WTC11 (cell line): ENCODE results near the gene MGAT4C. TPM values are rescaled to one million over a fixed set of nuclear protein-coding genes. Genes with fewer than 3 reads are reported as not detected.

Experiments
- ATAC-seq: fragments of 200-7000 bp; cut with Tn5 transposase; 2 replicates; pipeline ENCODE4 v1.10.0; 2021; ENCODE audit warnings: mild to moderate bottlenecking, moderate library complexity
- CTCF ChIA-PET: fragments of 300-600 bp; sonication (Branson Sonifier 250); formaldehyde crosslinking; loops from one replicate; lab custom pipeline; 2021; ENCODE audit warnings: antibody characterized with exemption; lab: Charles Lee
- POLR2A ChIA-PET: fragments of 350-600 bp; sonication (Branson Sonifier 250); formaldehyde crosslinking; loops from one replicate; lab custom pipeline; 2021; ENCODE audit warnings: antibody characterized with exemption; lab: Charles Lee
- DNase-seq: peaks from one replicate; pipeline ENCODE4 v3.0.0; 2021; ENCODE audit warnings: low spot score
- H3K27ac Mint-ChIP-seq: 2 replicates; pipeline ENCODE4 v1.8.0; 2021; ENCODE audit warnings: mixed read lengths
- H3K27me3 Mint-ChIP-seq: 2 replicates; pipeline ENCODE4 v1.8.0; 2021; ENCODE audit warnings: low read depth, mild to moderate bottlenecking, moderate library complexity, mixed read lengths
- H3K36me3 Mint-ChIP-seq: 2 replicates; pipeline ENCODE4 v1.8.0; 2021; ENCODE audit warnings: mixed read lengths
- H3K4me1 Mint-ChIP-seq: 2 replicates; pipeline ENCODE4 v1.8.0; 2022; ENCODE audit warnings: mixed read lengths
- H3K4me3 Mint-ChIP-seq: 2 replicates; pipeline ENCODE4 v1.8.0; 2021; ENCODE audit warnings: mild to moderate bottlenecking, moderate library complexity, mixed read lengths
- H3K9me3 Mint-ChIP-seq: 2 replicates; pipeline ENCODE4 v1.8.0; 2021; ENCODE audit warnings: mixed read lengths
- CBFB ChIP-seq: sonication (generic); formaldehyde crosslinking; IDR thresholded peaks from 2 replicates; pipeline ENCODE4 v1.8.1; 2022; ENCODE audit warnings: mild to moderate bottlenecking, low read depth, missing genetic modification reagents
- ETV6 ChIP-seq: sonication (generic); formaldehyde crosslinking; IDR thresholded peaks from 2 replicates; pipeline ENCODE4 v1.8.1; 2022; ENCODE audit warnings: mild to moderate bottlenecking, missing genetic modification reagents
- FOXP1 ChIP-seq: sonication (generic); formaldehyde crosslinking; IDR thresholded peaks from 2 replicates; pipeline ENCODE4 v1.8.0; 2022; ENCODE audit warnings: missing genetic modification reagents, mild to moderate bottlenecking, moderate library complexity, borderline replicate concordance
- GRHL2 ChIP-seq: fragments of 250-450 bp; sonication (Bioruptor Pico); IDR thresholded peaks from 2 replicates; pipeline ENCODE4 v1.8.0; 2022; ENCODE audit warnings: mild to moderate bottlenecking, moderate library complexity; ENCODE audit not compliant: insufficient replicate concordance, severe bottlenecking
- GTF2I ChIP-seq: fragments of 250-450 bp; sonication (Bioruptor Pico); conservative IDR thresholded peaks from 2 replicates; pipeline ENCODE4 v1.4.0; 2021; ENCODE audit warnings: mild to moderate bottlenecking
- NR3C1 ChIP-seq: sonication (generic); formaldehyde crosslinking; conservative IDR thresholded peaks from 2 replicates; pipeline ENCODE4 v1.8.1; 2023; ENCODE audit warnings: low read depth, mild to moderate bottlenecking, missing genetic modification reagents
- OVOL2 ChIP-seq: fragments of 250-450 bp; sonication (Bioruptor Pico); IDR thresholded peaks from 2 replicates; pipeline ENCODE4 v1.9.0; 2021; ENCODE audit warnings: mild to moderate bottlenecking, borderline replicate concordance
- RELA ChIP-seq: sonication (generic); formaldehyde crosslinking; IDR thresholded peaks from 2 replicates; pipeline ENCODE4 v1.8.1; 2022; ENCODE audit warnings: missing genetic modification reagents, mild to moderate bottlenecking, borderline replicate concordance
- RORB ChIP-seq: fragments of 250-450 bp; sonication (Bioruptor Pico); IDR thresholded peaks from 2 replicates; pipeline ENCODE4 v1.9.0; 2021; ENCODE audit warnings: mild to moderate bottlenecking
- SMAD4 ChIP-seq: sonication (generic); formaldehyde crosslinking; IDR thresholded peaks from 2 replicates; pipeline ENCODE4 v1.8.0; 2022; ENCODE audit warnings: mild to moderate bottlenecking, missing genetic modification reagents
- SP1 ChIP-seq: sonication (generic); formaldehyde crosslinking; conservative IDR thresholded peaks from 2 replicates; pipeline ENCODE4 v1.8.1; 2022; ENCODE audit warnings: missing genetic modification reagents
- TEAD1 ChIP-seq: sonication (generic); formaldehyde crosslinking; IDR thresholded peaks from 2 replicates; pipeline ENCODE4 v1.8.0; 2022; ENCODE audit warnings: mild to moderate bottlenecking, missing genetic modification reagents
- ZNF121 ChIP-seq: sonication (generic); formaldehyde crosslinking; IDR thresholded peaks from 2 replicates; pipeline ENCODE4 v1.8.0; 2023; ENCODE audit warnings: missing genetic modification reagents
- ZNF138 ChIP-seq: sonication (generic); formaldehyde crosslinking; conservative IDR thresholded peaks from 2 replicates; pipeline ENCODE4 v1.8.1; 2022; ENCODE audit warnings: mild to moderate bottlenecking, moderate library complexity, missing genetic modification reagents
- total RNA-seq: library from RNA; stranded (reverse); gene quantifications from 3 replicates; pipeline ENCODE4 v1.2.3, GENCODE V29; 2021
- TF ChIP-seq, protein P1 (sequence below): fragments of 200-600 bp; IDR thresholded peaks from 2 replicates; pipeline ENCODE4 v1.8.0; 2022; ENCODE audit warnings: antibody characterized with exemption
- TF ChIP-seq, protein P2 (sequence below): sonication (generic); formaldehyde crosslinking; conservative IDR thresholded peaks from 2 replicates; pipeline ENCODE4 v1.8.1; 2022; ENCODE audit warnings: mild to moderate bottlenecking, missing genetic modification reagents
- TF ChIP-seq, protein P3 (sequence below): fragments of 250-450 bp; sonication (Bioruptor Pico); IDR thresholded peaks from 2 replicates; pipeline ENCODE4 v1.9.0; 2021; ENCODE audit warnings: moderate library complexity, mild to moderate bottlenecking, inconsistent platforms, borderline replicate concordance
- TF ChIP-seq, protein P4 (sequence below): sonication (generic); formaldehyde crosslinking; IDR thresholded peaks from 2 replicates; pipeline ENCODE4 v1.8.1; 2022; ENCODE audit warnings: missing genetic modification reagents, borderline replicate concordance

The MGAT4C gene
- total RNA-seq, 1 experiment from 2014 or later: 4.8 TPM

DNA sequence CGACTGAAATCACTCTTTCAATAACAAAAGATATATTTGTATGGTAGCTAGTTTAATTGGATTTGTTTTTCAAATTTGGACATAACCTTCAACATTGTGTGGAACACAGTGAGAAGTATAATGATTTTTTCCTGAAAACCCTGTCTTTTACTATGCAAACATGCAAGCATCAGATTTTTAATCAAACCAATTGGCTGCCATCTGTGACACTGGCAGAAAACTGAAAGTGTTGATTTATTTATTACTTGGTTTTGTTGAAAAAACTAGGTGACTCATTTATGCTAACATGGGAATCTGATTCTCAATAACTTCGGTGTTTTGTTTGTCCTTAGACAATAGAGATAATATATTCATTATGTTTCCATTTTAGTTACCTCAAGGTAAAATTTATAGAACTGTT lies 300.1 kb downstream of the MGAT4C start:
- TF ChIP-seq CBFB (CRISPR knock-in tag) (no peak), GTF2I (CRISPR knock-in tag) (no peak)
- TF ChIP-seq, all 79 proteins: peak for 0
- Mint-ChIP-seq H3K36me3 (no peaks in the 10 kb centered on the region), H3K4me1 (peaks cover 30% of the 10 kb centered on the region), H3K27me3 (no peaks in the 10 kb centered on the region), H3K27ac (peak overlapping the region; percentile 16; the same call in 1 of the 2 replicates), H3K9me3 (no peaks in the 10 kb centered on the region), H3K4me3 (no peak overlapping the region)
- POLR2A ChIA-PET: no interaction called here
- ATAC-seq (no peak), DNase-seq (no peak)
- CTCF ChIA-PET: no interaction called here

DNA sequence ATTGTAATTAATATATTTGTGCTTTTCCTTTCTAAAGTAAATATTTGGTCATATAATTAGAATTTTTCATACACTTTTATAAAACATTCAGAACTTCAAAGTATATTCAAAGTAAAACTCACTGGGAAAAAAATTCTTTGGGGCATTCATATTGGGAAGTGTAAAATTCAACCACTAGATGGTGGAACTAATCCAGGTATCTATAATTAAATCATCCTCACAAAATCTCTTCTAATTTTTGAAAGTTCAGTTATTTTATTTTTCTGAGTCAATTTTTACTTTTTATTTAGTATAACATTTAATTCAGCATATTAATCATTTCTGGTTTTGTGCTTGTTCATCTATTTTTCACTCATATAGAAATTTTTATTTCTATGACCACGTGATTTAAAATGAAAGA lies 301.1 kb downstream of the MGAT4C start:
- no peak for DNase-seq
- ChIA-PET CTCF (no interaction called here), POLR2A (no interaction called here)
- H3K27ac Mint-ChIP-seq: no peak overlapping the region
- TF ChIP-seq, protein P1, sequence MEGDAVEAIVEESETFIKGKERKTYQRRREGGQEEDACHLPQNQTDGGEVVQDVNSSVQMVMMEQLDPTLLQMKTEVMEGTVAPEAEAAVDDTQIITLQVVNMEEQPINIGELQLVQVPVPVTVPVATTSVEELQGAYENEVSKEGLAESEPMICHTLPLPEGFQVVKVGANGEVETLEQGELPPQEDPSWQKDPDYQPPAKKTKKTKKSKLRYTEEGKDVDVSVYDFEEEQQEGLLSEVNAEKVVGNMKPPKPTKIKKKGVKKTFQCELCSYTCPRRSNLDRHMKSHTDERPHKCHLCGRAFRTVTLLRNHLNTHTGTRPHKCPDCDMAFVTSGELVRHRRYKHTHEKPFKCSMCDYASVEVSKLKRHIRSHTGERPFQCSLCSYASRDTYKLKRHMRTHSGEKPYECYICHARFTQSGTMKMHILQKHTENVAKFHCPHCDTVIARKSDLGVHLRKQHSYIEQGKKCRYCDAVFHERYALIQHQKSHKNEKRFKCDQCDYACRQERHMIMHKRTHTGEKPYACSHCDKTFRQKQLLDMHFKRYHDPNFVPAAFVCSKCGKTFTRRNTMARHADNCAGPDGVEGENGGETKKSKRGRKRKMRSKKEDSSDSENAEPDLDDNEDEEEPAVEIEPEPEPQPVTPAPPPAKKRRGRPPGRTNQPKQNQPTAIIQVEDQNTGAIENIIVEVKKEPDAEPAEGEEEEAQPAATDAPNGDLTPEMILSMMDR: 0 out of 2 replicates have a peak, but pooled peaks have one; percentile 9
- TF ChIP-seq ZNF138 (CRISPR knock-in tag) (no peak), RELA (CRISPR knock-in tag) (no peak)
- H3K4me3 Mint-ChIP-seq: no peak overlapping the region
- no peaks in the 10 kb centered on the region for H3K36me3 Mint-ChIP-seq
- no peak for ATAC-seq
- peaks cover 39% of the 10 kb centered on the region for H3K4me1 Mint-ChIP-seq
- H3K9me3 Mint-ChIP-seq: no peaks in the 10 kb centered on the region
- H3K27me3 Mint-ChIP-seq: no peaks in the 10 kb centered on the region

DNA sequence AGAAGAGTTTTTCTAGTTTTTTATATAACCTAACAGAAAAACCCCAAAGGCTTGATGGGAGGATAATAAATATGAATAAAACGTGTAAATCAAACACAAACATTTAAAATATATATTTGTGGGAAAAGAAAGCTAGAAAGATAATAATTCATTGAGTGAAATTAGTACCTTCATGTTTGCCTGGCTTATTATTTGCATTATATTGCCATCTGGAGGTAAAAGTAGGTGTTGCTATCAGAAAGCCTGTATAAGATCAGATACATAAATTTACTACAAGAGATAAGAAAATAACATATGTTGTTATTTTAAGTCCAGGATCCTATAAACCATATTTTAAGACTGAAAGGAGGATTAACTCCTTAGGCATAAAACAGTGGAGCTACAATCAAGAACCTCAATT lies 304.4 kb downstream of the MGAT4C start:
- no peak for TF ChIP-seq TEAD1 (CRISPR knock-in tag)
- TF ChIP-seq, protein P1: peak; percentile 44; the same call in 1 of the 2 replicates
- TF ChIP-seq, all 79 proteins: peak for 1
- DNase-seq: no peak
- Mint-ChIP-seq H3K4me3 (no peak overlapping the region), H3K9me3 (peaks cover 5% of the 10 kb centered on the region), H3K4me1 (peaks cover 72% of the 10 kb centered on the region), H3K27me3 (no peaks in the 10 kb centered on the region), H3K36me3 (peaks cover 5% of the 10 kb centered on the region), H3K27ac (no peak overlapping the region)
- ChIA-PET POLR2A (no interaction called here), CTCF (interaction anchor here (0.7 to 3.2 kb wide), 8 partner anchors 10 to 521 kb away, joined by 3 to 28 read pairs (median 8); no protein-coding TSS in a partner anchor)
- no peak for ATAC-seq

DNA sequence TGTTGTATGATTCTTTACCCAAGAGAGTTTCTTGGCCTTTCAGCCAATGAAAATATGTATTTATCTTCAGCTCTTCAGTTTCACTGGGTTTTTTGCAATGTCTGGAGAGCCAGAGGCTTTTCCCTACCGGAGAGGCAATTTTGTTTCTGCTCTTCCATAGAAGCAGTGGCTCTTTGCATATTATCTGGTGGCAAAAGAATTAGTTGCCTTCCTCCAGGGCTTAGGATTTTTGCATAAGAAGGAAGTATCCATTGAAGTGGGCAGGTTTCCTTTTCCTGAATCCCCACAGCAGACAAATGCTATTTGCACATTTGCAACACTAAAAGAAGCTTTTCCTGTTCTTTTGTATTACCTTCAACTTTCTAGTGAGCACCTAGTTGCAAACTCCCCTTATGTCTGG lies 306.9 kb downstream of the MGAT4C start:
- ChIA-PET POLR2A (no interaction called here), CTCF (interaction anchor here (0.7 to 2.1 kb wide), 4 partner anchors 12 to 481 kb away, joined by 3 to 17 read pairs (median 7); no protein-coding TSS in a partner anchor)
- Mint-ChIP-seq H3K9me3 (peaks cover 16% of the 10 kb centered on the region), H3K27me3 (no peaks in the 10 kb centered on the region), H3K36me3 (peaks cover 18% of the 10 kb centered on the region), H3K4me3 (peak overlapping the region; percentile 33), H3K4me1 (peaks cover 85% of the 10 kb centered on the region), H3K27ac (peak overlapping the region; percentile 99)
- peak; percentile 87 for ATAC-seq
- DNase-seq: no peak
- TF ChIP-seq OVOL2 (CRISPR knock-in tag): no peak
- peak; percentile 91 for TF ChIP-seq ETV6 (CRISPR knock-in tag)
- TF ChIP-seq GRHL2 (CRISPR knock-in tag): no peak
- no peak for TF ChIP-seq SMAD4
- TF ChIP-seq, protein P2, sequence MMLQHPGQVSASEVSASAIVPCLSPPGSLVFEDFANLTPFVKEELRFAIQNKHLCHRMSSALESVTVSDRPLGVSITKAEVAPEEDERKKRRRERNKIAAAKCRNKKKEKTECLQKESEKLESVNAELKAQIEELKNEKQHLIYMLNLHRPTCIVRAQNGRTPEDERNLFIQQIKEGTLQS (CRISPR knock-in tag): no peak
- TF ChIP-seq, protein P3, sequence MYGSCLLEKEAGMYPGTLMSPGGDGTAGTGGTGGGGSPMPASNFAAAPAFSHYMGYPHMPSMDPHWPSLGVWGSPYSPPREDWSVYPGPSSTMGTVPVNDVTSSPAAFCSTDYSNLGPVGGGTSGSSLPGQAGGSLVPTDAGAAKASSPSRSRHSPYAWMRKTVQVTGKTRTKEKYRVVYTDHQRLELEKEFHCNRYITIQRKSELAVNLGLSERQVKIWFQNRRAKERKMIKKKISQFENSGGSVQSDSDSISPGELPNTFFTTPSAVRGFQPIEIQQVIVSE: no peak
- TF ChIP-seq ZNF121 (CRISPR knock-in tag): no peak
- peak; percentile 89 for TF ChIP-seq TEAD1 (CRISPR knock-in tag)
- TF ChIP-seq, protein P1: no peak
- TF ChIP-seq, protein P4, sequence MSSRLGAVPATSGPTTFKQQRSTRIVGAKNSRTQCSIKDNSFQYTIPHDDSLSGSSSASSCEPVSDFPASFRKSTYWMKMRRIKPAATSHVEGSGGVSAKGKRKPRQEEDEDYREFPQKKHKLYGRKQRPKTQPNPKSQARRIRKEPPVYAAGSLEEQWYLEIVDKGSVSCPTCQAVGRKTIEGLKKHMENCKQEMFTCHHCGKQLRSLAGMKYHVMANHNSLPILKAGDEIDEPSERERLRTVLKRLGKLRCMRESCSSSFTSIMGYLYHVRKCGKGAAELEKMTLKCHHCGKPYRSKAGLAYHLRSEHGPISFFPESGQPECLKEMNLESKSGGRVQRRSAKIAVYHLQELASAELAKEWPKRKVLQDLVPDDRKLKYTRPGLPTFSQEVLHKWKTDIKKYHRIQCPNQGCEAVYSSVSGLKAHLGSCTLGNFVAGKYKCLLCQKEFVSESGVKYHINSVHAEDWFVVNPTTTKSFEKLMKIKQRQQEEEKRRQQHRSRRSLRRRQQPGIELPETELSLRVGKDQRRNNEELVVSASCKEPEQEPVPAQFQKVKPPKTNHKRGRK (CRISPR knock-in tag): no peak
- no peak for TF ChIP-seq RORB
- TF ChIP-seq NR3C1 (CRISPR knock-in tag): no peak
- TF ChIP-seq ZNF138 (CRISPR knock-in tag): no peak
- TF ChIP-seq SP1 (CRISPR knock-in tag): no peak
- no peak for TF ChIP-seq FOXP1 (CRISPR knock-in tag)
